NCI-H2171 (cell line): ENCODE data around the gene SKOR1.

ENCODE experiments used
- DNase-seq: peaks from one replicate; lab custom pipeline; 2025; lab: John Stamatoyannopoulos, UW

Gene SKOR1

DNA sequence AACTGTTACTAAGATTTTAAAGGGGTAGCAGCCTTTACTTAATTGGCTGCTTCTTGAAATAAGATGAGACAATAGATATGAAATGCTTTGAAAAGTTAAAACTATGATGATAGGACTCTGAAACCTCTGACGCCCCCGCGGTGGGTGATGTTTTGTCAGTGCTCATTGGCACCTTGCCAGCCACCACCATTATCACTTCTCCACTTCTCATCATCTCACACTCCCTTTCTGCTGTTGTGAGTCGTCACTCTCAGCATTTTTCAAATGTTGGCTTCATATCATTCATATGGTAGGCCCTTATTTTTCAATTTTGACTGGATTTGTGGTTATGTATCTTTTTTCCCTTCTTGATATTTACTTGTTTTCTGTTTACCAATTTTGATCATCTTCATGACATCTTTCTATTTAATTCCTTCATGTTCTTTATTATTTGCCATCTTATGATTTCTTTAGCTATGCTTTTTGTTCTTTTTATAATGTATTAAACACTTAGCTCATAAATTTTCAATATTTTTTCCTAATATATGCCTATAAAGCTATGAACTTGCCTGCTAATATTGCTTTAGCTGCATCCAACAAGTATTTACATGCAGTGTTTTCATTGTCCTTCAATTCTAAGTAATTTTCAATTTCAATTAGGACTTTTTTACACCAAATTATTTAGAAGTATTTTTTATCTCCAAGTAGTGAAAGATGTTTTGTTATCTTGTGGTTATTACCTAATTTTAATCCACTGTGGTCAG, 30.3 kb upstream of the SKOR1 start:
- DNase-seq, result no peak

DNA sequence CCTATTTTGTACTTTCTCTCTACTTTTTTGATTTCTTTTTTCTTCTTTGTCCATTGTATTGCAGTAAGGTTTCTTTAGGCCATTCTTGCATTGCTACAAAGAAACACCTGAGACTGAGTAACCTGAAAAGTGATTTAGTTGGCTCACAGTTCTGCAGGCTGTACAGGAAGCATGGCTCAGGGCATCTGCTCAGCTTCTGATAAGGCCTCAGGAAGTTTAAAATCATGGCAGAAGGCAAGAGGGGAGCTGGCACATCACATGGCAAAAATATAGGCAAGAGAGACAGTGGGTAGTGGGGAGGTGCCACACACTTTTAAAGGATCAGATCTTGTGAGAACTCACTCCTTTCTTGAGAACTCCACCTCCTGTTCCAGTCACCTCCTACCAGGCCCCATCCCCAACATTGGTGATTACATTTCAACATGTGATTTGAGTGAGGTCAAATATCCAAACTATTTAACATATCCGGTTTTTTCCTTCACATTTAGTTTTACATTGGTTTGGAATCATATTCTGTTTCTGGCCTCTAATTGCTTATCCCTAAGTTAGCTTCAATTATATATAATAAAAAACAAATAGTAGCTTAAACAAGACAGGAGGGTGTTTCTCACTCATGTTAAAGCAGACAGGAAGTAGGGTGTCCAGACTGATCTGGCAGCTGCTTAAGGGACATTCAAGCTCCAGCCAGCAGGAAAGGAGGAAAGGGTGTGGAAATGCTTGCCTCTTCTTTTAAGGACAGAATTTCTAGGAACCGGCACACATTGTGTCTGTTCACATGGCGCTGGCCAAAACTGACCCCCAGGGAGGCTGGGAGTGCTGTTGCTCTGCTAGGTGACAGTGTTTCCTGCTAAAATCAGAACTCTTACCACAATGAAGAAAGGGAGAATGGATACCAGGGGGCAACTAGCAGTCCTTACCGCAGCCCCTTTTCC, 28.8 kb upstream of the SKOR1 start:
- DNase-seq, result no peak

DNA sequence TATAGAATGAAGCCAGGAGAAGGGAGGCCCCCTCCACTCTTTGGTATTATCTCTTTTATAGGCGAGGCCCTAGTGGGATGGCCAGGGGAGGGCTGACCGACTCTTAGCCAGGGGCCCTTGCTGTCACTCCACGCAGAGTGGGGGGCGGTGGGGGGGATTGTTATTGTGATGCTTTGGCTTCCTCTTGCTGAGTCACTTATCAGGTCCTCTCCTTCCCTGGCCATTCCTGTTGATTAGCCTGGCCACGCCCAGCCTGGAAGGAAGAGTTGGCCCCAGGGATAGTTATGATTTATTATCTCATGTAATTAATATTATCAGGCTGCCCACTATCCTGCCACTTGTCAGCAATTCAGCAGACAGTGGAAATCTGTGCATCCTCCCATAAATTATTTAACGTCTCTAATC, 25.5 kb upstream of the SKOR1 start:
- no peak for DNase-seq

DNA sequence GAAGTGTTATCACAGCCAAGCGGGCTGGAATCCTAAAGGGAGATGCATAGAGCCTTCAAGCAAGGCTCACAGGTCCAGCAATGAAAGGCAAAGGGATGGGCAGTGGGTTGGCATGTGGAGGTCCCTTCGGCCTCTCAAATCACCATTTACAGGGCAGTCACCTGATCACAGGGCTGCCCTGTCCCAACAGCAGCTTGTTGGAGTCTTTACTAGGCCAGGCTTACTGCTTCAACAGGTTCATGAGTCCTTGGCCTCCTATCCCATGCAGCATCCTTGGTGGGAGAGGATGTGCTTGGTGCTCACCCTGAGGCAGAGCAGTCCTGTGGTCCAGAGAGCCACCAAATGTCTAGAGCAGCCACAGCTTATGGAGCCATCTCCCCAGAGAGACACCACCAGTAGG, 24.2 kb upstream of the SKOR1 start:
- DNase-seq, result no peak

DNA sequence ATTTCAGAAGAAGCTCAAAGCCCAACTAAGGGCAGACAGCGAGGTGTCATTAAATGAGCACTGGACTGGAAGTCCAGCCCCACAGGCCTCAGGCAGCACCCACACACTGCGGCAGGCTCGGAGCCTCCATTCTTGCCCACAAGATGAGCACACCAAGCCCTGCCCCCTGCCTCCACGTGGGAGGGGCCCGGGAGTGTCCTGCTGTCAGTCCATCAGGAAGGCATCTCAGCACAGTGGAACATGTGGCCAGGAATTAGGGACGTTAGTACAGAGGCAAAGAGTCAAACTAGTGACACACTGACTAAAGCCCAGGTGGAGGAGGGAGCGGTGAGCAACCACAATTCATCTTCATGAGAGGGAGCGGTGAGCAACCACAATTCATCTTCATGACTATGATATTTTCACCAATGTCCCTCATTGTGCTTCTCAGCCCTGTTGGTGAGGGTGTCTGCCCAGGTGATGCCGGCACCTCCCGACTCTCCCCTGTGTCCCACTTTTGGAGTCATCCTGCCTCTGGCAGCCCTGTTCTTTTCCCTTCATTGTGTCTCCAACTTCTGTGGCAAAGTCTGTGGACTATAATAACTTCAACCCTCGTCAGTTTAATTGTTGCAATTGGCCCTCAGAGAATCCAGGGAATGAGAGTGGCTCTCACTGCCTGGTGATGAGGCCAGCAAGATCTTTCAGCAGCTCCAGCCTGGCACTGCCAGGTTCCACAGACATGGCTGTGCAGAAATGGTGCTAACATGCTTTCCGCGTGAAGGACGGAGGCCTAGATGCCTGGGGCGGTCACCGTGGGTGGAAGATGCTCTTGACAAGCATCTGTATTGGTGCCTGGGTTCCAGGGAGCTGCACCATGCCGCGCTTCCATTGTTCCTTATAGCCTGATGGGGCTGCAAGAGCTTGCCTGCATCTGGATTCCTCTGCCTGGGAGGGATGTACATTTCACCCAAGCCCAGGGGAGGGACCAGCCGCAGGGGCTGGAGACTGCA, 23.1 kb upstream of the SKOR1 start:
- no peak for DNase-seq

DNA sequence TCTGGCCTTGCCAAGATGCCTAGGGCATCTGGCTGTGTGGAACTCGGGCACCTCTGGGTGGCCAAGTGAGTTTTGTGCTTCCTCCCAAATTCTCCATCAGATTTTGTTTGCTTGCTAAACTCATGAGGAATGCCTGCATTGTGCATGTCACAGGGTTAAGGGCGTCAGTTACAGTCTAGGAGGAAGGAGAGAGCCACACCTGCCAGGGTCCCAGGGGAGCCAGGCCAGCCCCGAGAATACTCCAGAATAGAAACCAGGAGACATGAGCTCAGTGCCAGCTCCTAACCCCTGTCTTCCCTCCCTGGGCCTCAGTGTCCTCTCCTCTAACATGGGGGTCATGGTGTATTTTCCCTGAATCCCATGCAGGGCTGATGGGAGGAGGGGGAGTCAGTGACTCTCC, 22.0 kb upstream of the SKOR1 start:
- DNase-seq, result no peak

DNA sequence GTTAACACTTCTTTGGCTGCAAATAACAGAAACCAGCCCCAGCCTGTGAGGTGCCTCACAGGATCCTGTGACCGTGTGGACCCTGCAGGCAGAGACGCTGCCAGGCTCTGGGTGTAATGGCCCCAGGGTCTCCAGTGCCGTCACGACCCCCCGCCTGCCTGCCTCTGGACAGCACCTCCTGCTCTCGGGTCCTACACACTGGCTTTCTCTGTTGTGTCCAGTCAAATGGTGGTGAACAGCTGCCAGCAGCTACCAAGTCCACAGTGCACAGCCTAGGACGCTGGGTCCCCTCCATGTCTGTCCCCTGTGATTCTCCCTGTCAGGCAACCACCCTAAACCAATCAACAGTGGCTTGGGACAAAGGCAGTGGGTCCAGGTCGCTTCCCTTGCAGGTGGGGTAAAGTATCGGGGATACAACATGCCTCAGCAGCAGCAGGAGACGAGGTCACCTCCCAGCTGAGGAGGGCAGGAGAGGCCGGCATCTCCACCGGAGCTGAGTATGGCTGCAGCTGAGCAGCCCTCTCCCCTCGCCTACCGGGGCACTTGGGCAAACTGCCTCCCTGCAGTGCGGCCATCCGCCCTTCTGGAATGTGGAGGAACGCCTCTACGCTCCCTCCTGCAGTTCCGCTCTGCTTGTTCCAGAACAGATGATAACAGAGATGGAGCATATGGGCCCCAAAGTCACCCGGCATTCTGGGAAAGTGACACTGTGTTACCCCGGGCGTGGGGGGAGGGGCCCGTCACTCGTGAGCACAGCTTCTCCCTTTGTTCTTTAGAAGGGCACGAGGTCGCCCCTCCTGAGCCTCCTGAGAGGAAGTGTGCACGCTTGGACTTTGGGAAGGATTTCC, 21.1 kb upstream of the SKOR1 start:
- DNase-seq, result peak; percentile 79

DNA sequence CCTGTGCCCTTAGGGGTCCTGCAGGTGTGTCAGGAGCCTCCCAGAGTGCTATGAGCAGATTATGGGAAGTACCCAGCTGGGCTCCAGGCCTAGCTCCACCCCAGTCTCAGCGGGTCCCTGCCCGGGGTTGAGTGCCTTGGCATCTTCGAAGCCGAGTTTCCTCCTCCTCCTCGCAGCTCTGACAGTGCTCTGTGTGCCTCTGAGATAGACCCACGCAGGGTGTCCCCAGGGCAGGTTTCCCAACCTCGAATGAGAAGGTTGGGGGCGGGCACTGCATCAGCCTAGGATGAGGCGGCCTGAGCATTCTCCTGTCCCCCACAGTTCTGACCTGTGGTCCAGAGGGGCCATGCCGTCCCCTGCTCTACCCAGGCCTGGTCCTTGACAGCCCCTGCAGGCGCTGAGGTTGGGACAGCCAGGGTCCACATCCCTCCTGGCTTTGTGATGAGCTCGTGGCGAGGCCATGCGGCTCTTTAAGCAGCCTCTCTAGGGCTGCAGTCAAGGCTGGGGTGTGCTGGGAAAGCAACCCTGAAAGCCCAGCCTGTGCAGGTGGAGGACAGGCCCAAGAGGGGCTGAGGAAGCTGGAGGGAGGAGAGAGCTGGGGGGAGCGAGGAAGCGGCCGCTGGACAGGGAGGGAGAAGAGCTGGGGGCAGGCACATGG, 20.2 kb upstream of the SKOR1 start:
- DNase-seq, result no peak

DNA sequence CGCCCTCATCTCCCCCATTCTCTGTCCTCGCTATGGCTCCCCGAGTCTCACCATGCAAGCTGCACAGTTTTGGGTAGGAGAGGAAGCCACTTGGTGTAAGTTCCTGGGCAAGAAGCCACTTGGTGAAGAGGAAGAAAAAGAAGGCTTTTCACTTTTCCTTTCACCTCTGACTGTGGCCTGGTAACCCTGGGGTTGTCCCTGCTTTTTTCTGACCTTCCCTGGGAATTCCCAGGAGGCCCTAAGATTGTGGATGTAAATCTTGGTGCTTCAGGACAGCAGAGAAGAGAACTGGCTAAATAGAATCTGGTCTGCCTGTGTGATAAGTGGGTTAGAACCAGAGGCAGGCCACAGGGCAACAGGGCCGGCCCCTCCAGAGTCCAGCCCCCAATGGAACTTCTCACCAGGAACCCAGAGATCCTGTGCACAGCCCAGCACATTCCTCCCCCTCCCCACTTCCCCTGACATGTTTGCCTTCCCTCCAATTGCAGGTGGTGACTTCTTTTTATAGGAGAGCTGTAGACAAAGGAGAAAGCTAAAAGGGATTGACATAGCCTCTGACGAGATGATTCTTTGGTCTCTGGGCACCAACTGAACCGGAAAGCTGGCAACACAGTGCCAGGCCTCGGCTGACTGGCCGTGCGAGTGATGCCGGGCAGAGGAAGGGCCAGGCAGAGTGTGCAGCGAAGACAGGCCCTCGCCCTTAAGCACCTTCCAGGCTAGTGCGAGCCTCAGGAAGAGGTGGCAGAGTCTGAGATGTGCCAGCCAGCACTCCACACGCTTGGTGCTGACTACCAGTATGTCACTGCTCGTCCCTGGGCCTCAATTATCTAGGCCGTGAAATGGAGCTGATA, 19.4 kb upstream of the SKOR1 start:
- DNase-seq, result no peak

DNA sequence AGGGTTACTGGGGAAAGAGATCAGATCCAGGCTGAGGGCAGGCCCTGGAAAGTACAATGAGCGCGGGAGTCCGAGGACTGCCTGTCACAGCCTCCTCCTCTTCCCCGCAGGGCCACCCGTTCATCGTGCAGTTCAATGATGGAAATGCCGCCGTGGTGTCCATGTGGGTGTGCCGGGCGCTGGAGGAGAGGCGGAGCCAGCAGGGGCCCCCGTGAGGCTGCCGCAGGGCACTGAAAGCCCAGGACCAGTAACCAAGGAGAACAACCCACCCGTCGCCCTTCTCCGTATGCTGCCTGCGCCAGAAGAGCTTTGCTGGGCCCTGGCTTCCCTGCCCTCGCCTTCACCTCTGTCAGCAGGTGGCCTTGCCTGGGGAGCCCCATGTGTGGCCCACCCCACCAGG, 18.8 kb upstream of the SKOR1 start:
- no peak for DNase-seq

DNA sequence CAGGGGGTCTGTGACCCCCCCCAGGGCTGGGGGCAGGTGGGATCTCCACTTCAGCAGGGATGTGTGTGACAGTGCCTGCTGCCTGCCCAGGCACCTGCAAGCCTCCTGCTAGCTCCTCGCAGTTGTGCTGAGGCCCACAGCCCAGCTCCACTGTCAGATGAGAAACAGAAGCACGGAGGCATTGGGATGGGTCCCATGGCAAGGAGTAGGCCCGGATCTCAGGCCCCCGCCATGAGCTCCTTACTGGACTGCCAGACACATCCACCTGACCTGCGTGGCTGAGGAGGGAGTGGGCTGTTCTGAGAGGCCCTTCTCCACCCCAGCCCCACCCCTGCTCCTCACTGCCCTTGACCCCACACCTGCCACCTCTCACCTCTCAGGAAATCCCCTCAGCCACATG, 18.2 kb upstream of the SKOR1 start:
- no peak for DNase-seq

DNA sequence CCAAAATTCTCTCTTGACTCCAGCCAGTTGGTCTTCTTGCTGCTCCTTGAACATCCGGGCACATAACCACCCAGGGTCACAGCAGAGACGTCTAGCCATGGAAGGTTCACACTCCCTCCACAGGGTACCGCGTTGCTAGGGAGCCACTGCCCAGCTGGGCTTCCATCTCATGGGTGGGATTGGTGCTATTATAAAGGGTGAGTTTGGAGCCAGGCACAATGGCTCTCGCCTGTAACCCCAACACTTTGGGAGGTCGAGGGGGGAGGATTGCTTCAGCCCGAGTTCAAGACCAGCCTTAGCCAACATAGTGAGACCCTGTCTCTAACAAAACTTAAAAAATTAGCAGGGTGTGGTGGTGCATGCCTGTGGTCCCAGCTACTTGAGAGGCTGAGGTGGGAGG, 17.5 kb upstream of the SKOR1 start:
- DNase-seq, result no peak

DNA sequence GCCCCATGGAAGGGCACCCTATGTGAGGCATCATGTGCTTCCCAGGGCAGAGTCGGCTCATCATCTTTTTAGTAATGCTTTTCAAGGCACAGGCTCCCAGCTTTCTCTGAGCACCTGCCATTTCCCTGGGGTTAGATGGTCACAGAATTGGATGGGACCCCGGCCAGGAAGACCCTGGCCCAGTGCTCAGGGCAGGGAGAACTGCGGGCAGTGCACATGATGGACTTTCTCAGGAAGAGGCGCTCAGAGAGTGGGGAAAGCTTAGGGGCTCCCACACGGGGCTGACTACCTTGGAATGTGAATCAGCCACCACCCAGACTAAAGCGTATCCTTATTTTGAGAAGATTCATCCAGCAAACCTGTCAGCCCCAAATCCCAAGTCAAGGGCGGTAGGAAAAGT, 16.5 kb upstream of the SKOR1 start:
- DNase-seq, result no peak

DNA sequence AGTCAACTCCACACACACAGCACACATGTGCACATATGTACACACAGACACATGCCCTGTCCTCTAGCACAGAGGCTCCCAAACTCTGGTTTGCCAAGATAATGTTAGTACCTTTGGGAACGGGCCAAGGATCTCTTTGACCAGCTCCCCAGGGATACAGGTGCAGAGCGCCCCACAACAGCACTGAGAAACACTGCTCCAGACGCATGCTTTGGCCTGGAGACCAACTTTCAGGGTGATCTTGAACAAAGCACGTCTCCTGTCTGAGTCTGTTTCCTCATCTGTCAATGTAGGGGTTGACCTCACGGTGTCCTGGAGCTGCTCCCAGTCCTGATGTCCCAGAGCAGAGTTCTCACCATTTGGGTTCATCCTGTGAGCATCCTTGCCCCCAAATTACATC, 15.9 kb upstream of the SKOR1 start:
- DNase-seq, result no peak

DNA sequence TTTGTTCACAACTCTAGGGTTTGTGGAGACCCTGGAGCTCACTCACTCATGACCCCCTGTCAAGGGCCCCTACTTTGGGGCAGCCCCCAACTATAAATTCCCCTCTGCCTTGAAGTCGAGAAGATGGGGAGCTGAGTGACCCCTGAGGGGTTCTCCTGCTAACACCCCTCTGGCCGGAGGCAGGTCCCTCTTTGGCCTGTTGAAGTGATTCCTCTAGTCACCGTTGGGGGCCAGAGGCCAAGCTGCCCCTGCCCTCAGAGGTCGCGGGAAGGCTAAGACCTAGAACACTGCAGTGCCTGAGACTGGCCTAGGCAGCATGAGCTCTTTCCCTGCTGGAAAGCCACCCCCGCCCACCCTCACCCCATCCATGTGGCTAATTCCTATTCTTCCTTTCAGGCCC, 15.4 kb upstream of the SKOR1 start:
- no peak for DNase-seq

DNA sequence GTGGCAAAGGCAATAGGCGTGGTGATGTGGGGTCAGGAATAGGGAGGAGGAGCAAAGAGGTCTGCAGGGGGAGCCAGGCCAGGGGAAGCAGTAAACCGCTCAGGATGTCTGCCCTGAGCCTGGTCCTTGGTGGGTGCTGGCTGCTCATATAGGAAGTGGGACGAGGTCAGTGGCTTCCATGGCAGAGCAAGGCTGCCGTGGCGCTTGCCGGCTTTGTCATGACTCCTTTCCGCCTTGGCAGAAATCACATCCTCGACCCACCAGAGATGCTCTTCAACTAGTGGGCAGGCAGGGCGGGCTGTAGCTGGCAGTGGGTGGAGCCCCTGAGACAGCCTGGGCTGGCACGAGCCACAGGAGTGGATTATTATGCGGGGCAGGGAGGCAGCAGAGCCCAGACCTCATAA, 13.1 kb upstream of the SKOR1 start:
- no peak for DNase-seq

DNA sequence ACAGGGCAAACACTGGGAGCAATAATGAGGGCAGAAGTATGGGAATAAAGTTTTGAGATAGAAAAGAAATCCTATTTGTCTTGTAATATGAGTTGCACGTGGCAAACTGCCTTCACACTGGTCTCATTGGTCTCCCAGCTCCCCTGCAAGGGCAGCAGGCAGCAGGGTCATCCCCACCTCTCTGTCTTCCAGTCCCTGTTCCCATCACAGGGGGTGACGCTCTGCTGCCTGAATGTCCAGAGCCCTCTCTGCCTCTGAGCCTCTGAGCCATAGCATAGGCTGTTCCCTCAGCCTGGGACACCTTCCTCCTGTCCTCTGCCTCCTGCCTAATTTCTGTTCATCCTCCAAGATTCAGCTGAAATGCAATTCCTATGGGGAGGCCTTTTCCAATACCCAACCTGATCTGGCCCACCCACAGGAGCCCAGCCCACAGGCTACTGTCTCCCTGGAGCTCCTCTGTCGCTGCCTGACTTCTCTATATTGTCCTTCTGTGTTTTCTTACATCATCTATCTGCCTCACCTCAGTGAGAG, 12.1 kb upstream of the SKOR1 start:
- DNase-seq, result no peak

DNA sequence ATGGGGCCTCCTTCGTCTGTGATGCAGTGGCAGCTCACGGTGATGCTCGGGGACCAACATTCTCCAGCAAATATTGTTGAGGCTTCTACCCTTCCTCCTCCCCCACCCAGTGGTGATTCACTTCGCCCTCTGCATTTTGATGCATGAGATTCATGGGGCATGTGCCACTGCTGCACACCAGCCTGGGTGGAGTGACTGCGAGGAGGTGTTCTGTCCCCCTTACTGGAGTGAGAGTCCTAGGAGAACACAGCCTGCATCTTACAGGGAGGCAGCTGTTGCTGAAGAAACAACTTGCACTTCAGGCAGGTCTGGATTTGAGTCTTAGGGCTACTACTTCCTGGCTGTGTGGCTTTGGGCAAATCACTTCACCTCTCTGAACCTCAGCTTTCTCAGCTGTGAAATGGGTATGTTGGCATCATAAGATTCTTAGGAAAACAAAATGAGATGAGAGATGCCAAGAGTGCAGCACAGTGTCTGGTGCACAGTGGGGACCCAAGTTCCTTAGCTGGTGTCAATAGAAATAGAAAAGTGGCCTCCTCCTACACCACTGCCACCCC, 10.2 kb upstream of the SKOR1 start:
- no peak for DNase-seq

DNA sequence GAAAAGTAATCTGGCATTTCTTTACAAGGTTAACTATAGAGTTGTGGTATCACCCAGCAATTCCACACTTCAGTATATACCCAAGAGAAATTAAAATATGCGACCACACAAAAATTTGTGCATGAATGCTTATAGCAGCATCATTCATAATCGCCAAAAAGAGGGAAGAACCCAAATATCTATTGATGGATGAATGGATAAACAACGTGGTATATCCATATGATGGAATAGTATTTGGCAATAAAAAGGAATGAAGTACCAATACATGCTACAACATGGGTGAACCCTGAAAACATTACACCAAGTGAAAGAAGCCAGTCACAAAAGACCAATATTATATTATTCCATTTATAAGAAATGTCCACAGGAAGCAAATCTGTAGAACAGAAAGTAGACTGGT, 8.6 kb upstream of the SKOR1 start:
- no peak for DNase-seq
